Measurements from ENCODE around the gene EFTUD2.

DNA sequence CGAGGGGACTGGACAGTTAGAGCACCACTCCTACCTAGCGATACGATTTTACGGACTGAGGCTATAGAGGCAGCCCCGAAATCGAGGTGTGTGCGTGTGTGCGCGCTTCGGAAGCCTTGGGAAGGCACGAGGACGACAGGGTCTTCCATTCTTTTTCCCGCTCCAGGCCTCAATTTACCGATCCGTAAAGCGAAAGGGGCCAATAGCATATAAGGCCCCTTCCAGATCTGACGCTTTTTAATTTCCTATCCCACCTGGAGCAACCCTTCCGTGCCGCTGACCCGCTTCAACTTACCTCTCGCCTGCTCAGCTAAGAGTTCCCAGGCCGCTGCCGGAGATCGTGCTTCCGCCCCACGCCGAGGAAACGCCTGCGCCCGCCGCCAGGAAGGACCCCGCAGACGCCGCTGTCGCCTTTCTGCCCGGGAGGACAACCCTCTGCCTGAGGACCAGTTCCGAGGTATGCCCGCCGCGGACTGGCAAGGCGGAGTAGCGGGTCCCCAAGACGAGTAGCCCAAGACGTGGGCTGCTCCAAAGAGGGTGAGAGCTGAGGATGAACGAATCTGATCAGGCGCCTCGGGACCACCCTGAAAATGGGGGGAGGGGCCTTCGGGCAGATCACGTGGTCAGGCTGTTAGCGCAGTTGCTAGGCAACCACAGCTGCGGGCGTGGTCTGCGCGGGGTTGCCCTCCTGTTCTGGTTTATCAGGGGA lies at the start of gene EFTUD2:
- TF ChIP-seq, protein P1, sequence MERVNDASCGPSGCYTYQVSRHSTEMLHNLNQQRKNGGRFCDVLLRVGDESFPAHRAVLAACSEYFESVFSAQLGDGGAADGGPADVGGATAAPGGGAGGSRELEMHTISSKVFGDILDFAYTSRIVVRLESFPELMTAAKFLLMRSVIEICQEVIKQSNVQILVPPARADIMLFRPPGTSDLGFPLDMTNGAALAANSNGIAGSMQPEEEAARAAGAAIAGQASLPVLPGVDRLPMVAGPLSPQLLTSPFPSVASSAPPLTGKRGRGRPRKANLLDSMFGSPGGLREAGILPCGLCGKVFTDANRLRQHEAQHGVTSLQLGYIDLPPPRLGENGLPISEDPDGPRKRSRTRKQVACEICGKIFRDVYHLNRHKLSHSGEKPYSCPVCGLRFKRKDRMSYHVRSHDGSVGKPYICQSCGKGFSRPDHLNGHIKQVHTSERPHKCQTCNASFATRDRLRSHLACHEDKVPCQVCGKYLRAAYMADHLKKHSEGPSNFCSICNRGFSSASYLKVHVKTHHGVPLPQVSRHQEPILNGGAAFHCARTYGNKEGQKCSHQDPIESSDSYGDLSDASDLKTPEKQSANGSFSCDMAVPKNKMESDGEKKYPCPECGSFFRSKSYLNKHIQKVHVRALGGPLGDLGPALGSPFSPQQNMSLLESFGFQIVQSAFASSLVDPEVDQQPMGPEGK (CRISPR knock-in tag; IDR thresholded peaks at IDR 0.05; ENCODE audit: borderline replicate concordance): no peak
- TF ChIP-seq ZNF70 (CRISPR knock-in tag; IDR thresholded peaks at IDR 0.05): no peak
- TF ChIP-seq OSR1 (CRISPR knock-in tag; IDR thresholded peaks at IDR 0.05): no peak
- TF ChIP-seq, protein P2, sequence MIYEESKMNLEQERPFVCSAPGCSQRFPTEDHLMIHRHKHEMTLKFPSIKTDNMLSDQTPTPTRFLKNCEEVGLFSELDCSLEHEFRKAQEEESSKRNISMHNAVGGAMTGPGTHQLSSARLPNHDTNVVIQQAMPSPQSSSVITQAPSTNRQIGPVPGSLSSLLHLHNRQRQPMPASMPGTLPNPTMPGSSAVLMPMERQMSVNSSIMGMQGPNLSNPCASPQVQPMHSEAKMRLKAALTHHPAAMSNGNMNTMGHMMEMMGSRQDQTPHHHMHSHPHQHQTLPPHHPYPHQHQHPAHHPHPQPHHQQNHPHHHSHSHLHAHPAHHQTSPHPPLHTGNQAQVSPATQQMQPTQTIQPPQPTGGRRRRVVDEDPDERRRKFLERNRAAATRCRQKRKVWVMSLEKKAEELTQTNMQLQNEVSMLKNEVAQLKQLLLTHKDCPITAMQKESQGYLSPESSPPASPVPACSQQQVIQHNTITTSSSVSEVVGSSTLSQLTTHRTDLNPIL (CRISPR knock-in tag; IDR thresholded peaks at IDR 0.05; ENCODE audit: low read depth): no peak
- TF ChIP-seq, protein P3, sequence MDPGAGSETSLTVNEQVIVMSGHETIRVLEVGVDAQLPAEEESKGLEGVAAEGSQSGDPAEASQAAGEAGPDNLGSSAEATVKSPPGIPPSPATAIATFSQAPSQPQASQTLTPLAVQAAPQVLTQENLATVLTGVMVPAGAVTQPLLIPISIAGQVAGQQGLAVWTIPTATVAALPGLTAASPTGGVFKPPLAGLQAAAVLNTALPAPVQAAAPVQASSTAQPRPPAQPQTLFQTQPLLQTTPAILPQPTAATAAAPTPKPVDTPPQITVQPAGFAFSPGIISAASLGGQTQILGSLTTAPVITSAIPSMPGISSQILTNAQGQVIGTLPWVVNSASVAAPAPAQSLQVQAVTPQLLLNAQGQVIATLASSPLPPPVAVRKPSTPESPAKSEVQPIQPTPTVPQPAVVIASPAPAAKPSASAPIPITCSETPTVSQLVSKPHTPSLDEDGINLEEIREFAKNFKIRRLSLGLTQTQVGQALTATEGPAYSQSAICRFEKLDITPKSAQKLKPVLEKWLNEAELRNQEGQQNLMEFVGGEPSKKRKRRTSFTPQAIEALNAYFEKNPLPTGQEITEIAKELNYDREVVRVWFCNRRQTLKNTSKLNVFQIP (CRISPR knock-in tag; IDR thresholded peaks at IDR 0.05; ENCODE audit: borderline replicate concordance, low read depth): no peak
- TF ChIP-seq CSDC2 (CRISPR knock-in tag; IDR thresholded peaks at IDR 0.05): no peak

Measured in SK-N-SH treated with all-trans-retinoic acid at 6 μM for 48 hours (cell line).